Liver (tissue), 9 donors: ENCODE results near the gene GLRA3. TPM values are rescaled to one million over a fixed set of nuclear protein-coding genes. Genes with fewer than 3 reads are reported as not detected.

Source experiments
- DNase-seq: peaks from one replicate; pipeline ENCODE4 v3.0.0-alpha.2; 2017; ENCODE audit warnings: low spot score
- H3K27ac ChIP-seq, 2 donors: one replicate each; pipeline ENCODE4 v1.7.0; 2013; ENCODE audit warnings: inconsistent platforms in 2 of 2, low read length in 2 of 2, control low read depth in 1 of 2, low read depth in 1 of 2, mild to moderate bottlenecking in 1 of 2
- H3K27me3 ChIP-seq, 4 donors: one replicate each; pipeline versions ENCODE4 v1.6.1 to v1.7.0; 2013; ENCODE audit warnings: low read length in 3 of 4, inconsistent platforms in 1 of 4, mild to moderate bottlenecking in 1 of 4, moderate library complexity in 1 of 4; ENCODE audit not compliant: control insufficient read depth in 4 of 4, insufficient read depth in 4 of 4
- H3K36me3 ChIP-seq, 4 donors: one replicate each; pipeline versions ENCODE4 v1.6.1 to v1.7.0; 2013; ENCODE audit warnings: low read length in 3 of 4, mild to moderate bottlenecking in 3 of 4, low read depth in 1 of 4, moderate library complexity in 1 of 4; ENCODE audit not compliant: control insufficient read depth in 4 of 4, insufficient read depth in 3 of 4
- H3K4me1 ChIP-seq, 4 donors: one replicate each; pipeline versions ENCODE4 v1.6.1 to v1.7.0; 2013; ENCODE audit warnings: low read length in 3 of 4, mild to moderate bottlenecking in 3 of 4, moderate library complexity in 1 of 4; ENCODE audit not compliant: control insufficient read depth in 4 of 4, insufficient read depth in 4 of 4
- H3K4me3 ChIP-seq, 3 donors: one replicate each; pipeline versions ENCODE4 v1.6.1 to v1.7.0; 2013; ENCODE audit warnings: low read length in 3 of 3, control low read depth in 1 of 3, low read depth in 1 of 3, mild to moderate bottlenecking in 1 of 3
- H3K9ac ChIP-seq, 2 donors: one replicate each; pipeline ENCODE4 v1.7.0; 2013; ENCODE audit warnings: low read length in 2 of 2, mild to moderate bottlenecking in 2 of 2, moderate library complexity in 2 of 2, control low read depth in 1 of 2, low read depth in 1 of 2
- H3K9me3 ChIP-seq, 4 donors: one replicate each; pipeline versions ENCODE4 v1.6.1 to v1.7.0; 2013; ENCODE audit warnings: low read length in 3 of 4; ENCODE audit not compliant: control insufficient read depth in 4 of 4
- FOXA1 ChIP-seq: IDR thresholded peaks from 2 replicates; pipeline ENCODE4 v1.6.1; 2016; ENCODE audit warnings: antibody characterized with exemption
- GABPA ChIP-seq, 2 donors: IDR thresholded peaks in 1 of 2; conservative IDR thresholded peaks in 1 of 2; 2 replicates each; pipeline ENCODE4 v1.6.1; 2016; ENCODE audit warnings: antibody characterized with exemption in 2 of 2, mild to moderate bottlenecking in 1 of 2, moderate library complexity in 1 of 2
- HNF4A ChIP-seq, 2 donors: conservative IDR thresholded peaks; 2 replicates each; pipeline ENCODE4 v1.6.1; 2016; ENCODE audit warnings: antibody characterized with exemption in 2 of 2, mild to moderate bottlenecking in 2 of 2
- JUND ChIP-seq, 2 donors: IDR thresholded peaks; 2 replicates each; pipeline ENCODE4 v1.6.1; 2016; ENCODE audit warnings: antibody characterized with exemption in 2 of 2
- NR2F2 ChIP-seq: IDR thresholded peaks from 2 replicates; pipeline ENCODE4 v1.6.1; 2016; ENCODE audit warnings: antibody characterized with exemption
- RXRA ChIP-seq, 2 donors: IDR thresholded peaks; 2 replicates each; pipeline ENCODE4 v1.6.1; 2017 to 2018; ENCODE audit warnings: antibody characterized with exemption in 2 of 2, mild to moderate bottlenecking in 1 of 2
- SP1 ChIP-seq: IDR thresholded peaks from 2 replicates; pipeline ENCODE4 v1.6.1; 2018; ENCODE audit warnings: antibody characterized with exemption, mild to moderate bottlenecking
- TAF1 ChIP-seq: conservative IDR thresholded peaks from 2 replicates; pipeline ENCODE4 v1.6.1; 2016; ENCODE audit warnings: antibody characterized with exemption, mild to moderate bottlenecking
- WGBS: extraction: QIAGEN DNeasy Blood & Tissue Kit; methylation state at CpG from one replicate; pipeline ENCODE4 v1.1.7; 2013; 5-methylcytosine and 5-hydroxymethylcytosine counted together
- polyA plus RNA-seq, 2 donors: library from polyadenylated mRNA; stranded (reverse) in 1 of 2; unstranded in 1 of 2; fragments of 200-250 nt in 1 of 2; fragments of >200 nt in 1 of 2; fragmentation: Nextera tagmentation in 1 of 2; extraction: Ambion mirVana in 1 of 2; gene quantifications; one replicate each; pipeline versions ENCODE4 v1.2.1 to v1.2.3, GENCODE V29; 2013 to 2015
- total RNA-seq, 2 donors: library from RNA; depleted of rRNA; stranded (reverse); fragments of >200 nt; gene quantifications; one replicate each; pipeline ENCODE4 v1.2.3, GENCODE V29; 2014
- TF ChIP-seq, protein P1 (sequence below): IDR thresholded peaks from 2 replicates; pipeline ENCODE4 v1.6.1; 2016; ENCODE audit warnings: antibody characterized with exemption, mild to moderate bottlenecking
- TF ChIP-seq, protein P2 (sequence below): IDR thresholded peaks from 2 replicates; pipeline ENCODE4 v1.6.1; 2016; ENCODE audit warnings: antibody characterized with exemption
- TF ChIP-seq, protein P3 (sequence below): IDR thresholded peaks from 2 replicates; pipeline ENCODE4 v1.6.1; 2016; ENCODE audit warnings: antibody characterized with exemption
- TF ChIP-seq, protein P4 (sequence below): fragments of 150-350 bp; IDR thresholded peaks from 2 replicates; pipeline ENCODE4 v1.5.1; 2017; ENCODE audit warnings: improper control_type of control experiment, low read depth, low read length; ENCODE audit not compliant: missing input control
- TF ChIP-seq, protein P5 (sequence below): IDR thresholded peaks from 2 replicates; pipeline ENCODE4 v1.6.1; 2016; ENCODE audit warnings: antibody characterized with exemption
- donor health status: healthy.
- donor health status: healthy.
- donor health status: healthy.
- donor health status: healthy.
- donor health status: healthy.

Gene GLRA3
- total and polyA plus RNA-seq, 4 donors: not detected

DNA sequence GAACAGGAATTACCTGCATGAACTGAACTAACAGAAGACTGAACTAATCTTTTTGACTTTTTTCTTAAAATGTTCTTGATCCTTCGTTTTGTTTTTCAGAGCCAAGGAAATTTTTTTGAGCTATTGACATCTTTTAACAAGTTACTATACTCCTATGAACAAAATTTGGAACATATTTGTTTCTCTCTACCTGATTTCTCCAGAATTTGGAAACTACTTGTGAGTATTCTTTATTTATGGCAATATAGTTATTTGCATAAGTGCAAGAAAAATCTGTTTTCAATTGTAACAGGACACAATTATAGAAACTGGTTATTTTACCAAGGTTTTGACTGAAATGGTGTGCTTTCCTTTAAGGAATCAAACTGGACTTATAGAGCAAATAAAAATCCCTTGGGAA, 217.3 kb downstream of the GLRA3 start (continued):
- TF ChIP-seq, protein P1, sequence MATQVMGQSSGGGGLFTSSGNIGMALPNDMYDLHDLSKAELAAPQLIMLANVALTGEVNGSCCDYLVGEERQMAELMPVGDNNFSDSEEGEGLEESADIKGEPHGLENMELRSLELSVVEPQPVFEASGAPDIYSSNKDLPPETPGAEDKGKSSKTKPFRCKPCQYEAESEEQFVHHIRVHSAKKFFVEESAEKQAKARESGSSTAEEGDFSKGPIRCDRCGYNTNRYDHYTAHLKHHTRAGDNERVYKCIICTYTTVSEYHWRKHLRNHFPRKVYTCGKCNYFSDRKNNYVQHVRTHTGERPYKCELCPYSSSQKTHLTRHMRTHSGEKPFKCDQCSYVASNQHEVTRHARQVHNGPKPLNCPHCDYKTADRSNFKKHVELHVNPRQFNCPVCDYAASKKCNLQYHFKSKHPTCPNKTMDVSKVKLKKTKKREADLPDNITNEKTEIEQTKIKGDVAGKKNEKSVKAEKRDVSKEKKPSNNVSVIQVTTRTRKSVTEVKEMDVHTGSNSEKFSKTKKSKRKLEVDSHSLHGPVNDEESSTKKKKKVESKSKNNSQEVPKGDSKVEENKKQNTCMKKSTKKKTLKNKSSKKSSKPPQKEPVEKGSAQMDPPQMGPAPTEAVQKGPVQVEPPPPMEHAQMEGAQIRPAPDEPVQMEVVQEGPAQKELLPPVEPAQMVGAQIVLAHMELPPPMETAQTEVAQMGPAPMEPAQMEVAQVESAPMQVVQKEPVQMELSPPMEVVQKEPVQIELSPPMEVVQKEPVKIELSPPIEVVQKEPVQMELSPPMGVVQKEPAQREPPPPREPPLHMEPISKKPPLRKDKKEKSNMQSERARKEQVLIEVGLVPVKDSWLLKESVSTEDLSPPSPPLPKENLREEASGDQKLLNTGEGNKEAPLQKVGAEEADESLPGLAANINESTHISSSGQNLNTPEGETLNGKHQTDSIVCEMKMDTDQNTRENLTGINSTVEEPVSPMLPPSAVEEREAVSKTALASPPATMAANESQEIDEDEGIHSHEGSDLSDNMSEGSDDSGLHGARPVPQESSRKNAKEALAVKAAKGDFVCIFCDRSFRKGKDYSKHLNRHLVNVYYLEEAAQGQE: no peak
- TF ChIP-seq NR2F2 (no peak), RXRA (IDR thresholded peaks at IDR 0.05) (no peak), GABPA (IDR thresholded peaks at IDR 0.05 in 1 of 2, conservative IDR thresholded peaks at IDR 0.05 in 1 of 2) (no peak), TAF1 (no peak)
- TF ChIP-seq, protein P2, sequence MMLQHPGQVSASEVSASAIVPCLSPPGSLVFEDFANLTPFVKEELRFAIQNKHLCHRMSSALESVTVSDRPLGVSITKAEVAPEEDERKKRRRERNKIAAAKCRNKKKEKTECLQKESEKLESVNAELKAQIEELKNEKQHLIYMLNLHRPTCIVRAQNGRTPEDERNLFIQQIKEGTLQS: no peak

DNA sequence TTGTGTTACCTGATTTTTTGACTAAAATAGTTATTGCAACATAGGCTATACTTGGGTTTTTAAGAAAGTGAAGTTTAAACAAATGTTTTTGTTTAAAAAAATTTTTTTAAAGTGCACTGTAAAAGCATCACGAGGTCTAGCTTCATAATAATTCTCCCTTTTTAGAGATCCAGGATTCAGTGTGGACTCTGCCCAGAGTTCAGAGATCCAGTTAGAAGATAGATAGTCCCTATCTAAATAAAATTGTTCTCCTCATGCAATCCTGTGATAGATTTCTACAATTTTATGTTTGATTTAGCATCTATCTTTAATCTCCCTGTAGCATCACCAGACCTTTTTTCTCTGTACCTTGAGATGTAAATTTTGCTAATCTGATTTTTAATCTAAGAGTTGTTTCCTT, 221.3 kb downstream of the GLRA3 start:
- Histone ChIP-seq H3K9ac (no peak overlapping the region), H3K36me3 (no peaks in the 10 kb centered on the region), H3K27ac (no peak overlapping the region), H3K27me3 (no peaks in the 10 kb centered on the region), H3K4me3 (no peak overlapping the region), H3K9me3 (no peaks in the 10 kb centered on the region), H3K4me1 (peaks cover 0 to 7% (median 2%) of the 10 kb centered on the region in 4 donors)
- WGBS: 33% methylated on average over 1 of the region's 1 CpG
- TF ChIP-seq, protein P1: no peak
- TF ChIP-seq HNF4A (conservative IDR thresholded peaks at IDR 0.05) (peak; percentile 82 to 97), JUND (IDR thresholded peaks at IDR 0.05) (peak in 1 of 2 donors; percentile 26)
- DNase-seq: no peak

DNA sequence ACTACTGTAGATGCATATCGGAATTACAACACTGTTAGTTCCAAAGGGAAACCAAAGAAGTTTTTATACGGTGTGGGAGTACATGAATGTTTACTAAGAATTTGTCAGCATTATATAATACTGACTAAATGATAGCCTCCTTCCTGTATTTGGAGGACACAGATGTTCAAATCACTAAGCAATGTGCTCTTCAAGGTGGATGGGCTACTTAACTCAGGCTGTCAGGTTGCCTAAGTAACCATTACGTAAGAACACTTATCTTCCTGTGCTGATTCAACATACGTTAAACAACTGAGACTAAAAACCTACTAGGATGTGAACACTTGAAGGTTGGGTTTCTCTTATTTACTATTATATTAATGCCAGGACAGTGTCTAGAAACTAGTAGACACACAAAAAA, 224.8 kb downstream of the GLRA3 start:
- no peaks in the 10 kb centered on the region for H3K27me3 ChIP-seq
- no peak overlapping the region for H3K27ac ChIP-seq
- 65% methylated on average over 4 of the region's 4 CpGs for WGBS
- no peak for DNase-seq
- H3K9me3 ChIP-seq: no peaks in the 10 kb centered on the region
- H3K4me1 ChIP-seq: peaks cover 0 to 7% (median 2%) of the 10 kb centered on the region in 4 donors
- H3K36me3 ChIP-seq: no peaks in the 10 kb centered on the region
- H3K4me3 ChIP-seq: no peak overlapping the region
- no peak overlapping the region for H3K9ac ChIP-seq
- no peak for TF ChIP-seq GABPA (IDR thresholded peaks at IDR 0.05 in 1 of 2, conservative IDR thresholded peaks at IDR 0.05 in 1 of 2)
- TF ChIP-seq, protein P1: no peak
- TF ChIP-seq, protein P3, sequence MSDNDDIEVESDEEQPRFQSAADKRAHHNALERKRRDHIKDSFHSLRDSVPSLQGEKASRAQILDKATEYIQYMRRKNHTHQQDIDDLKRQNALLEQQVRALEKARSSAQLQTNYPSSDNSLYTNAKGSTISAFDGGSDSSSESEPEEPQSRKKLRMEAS: no peak
- TF ChIP-seq, protein P4, sequence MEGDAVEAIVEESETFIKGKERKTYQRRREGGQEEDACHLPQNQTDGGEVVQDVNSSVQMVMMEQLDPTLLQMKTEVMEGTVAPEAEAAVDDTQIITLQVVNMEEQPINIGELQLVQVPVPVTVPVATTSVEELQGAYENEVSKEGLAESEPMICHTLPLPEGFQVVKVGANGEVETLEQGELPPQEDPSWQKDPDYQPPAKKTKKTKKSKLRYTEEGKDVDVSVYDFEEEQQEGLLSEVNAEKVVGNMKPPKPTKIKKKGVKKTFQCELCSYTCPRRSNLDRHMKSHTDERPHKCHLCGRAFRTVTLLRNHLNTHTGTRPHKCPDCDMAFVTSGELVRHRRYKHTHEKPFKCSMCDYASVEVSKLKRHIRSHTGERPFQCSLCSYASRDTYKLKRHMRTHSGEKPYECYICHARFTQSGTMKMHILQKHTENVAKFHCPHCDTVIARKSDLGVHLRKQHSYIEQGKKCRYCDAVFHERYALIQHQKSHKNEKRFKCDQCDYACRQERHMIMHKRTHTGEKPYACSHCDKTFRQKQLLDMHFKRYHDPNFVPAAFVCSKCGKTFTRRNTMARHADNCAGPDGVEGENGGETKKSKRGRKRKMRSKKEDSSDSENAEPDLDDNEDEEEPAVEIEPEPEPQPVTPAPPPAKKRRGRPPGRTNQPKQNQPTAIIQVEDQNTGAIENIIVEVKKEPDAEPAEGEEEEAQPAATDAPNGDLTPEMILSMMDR: no peak
- no peak for TF ChIP-seq FOXA1
- TF ChIP-seq, protein P5, sequence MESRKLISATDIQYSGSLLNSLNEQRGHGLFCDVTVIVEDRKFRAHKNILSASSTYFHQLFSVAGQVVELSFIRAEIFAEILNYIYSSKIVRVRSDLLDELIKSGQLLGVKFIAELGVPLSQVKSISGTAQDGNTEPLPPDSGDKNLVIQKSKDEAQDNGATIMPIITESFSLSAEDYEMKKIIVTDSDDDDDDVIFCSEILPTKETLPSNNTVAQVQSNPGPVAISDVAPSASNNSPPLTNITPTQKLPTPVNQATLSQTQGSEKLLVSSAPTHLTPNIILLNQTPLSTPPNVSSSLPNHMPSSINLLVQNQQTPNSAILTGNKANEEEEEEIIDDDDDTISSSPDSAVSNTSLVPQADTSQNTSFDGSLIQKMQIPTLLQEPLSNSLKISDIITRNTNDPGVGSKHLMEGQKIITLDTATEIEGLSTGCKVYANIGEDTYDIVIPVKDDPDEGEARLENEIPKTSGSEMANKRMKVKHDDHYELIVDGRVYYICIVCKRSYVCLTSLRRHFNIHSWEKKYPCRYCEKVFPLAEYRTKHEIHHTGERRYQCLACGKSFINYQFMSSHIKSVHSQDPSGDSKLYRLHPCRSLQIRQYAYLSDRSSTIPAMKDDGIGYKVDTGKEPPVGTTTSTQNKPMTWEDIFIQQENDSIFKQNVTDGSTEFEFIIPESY: no peak
- TF ChIP-seq, protein P2: no peak
- TF ChIP-seq JUND (IDR thresholded peaks at IDR 0.05): no peak
- TF ChIP-seq SP1: no peak
- TF ChIP-seq TAF1: no peak
